ENCODE data around the gene ADRA2C. TPM values are rescaled to one million over a fixed set of nuclear protein-coding genes. Genes with fewer than 3 reads are reported as not detected.

The ADRA2C gene
- total RNA-seq, 1 experiment from 2014 or later: 8.6 TPM

- H4K20me1 ChIP-seq (ENCODE audit: control insufficient read depth, insufficient read depth, insufficient read length): no peaks in the 10 kb centered on the region
- Mint-ChIP-seq H3K27ac (no peak overlapping the region), H3K4me1 (peaks cover 26 to 41% of the 10 kb centered on the region in 2 experiments), H3K36me3 (ENCODE audit: insufficient read depth in 1 of 3, low read depth in 3 of 3) (peaks cover 0 to 6% (median 6%) of the 10 kb centered on the region in 3 experiments; a peak in 4 of 7 replicates), H3K9me3 (peaks cover 6% of the 10 kb centered on the region in 2 experiments), H3K27me3 (ENCODE audit: low read depth) (peaks cover 69% of the 10 kb centered on the region), H3K4me3 (no peak overlapping the region)
- H3K27ac ChIP-seq (ENCODE audit: insufficient read length, low read depth, low read length): no peak overlapping the region
- WGBS (ENCODE audit: extremely low coverage, insufficient read length, low lambda C conversion rate): no CpG with 5 or more reads among the region's 16 CpGs
- H4K8ac ChIP-seq (replicated peaks; ENCODE audit: insufficient read length, low read depth, low read length): no peak overlapping the region
- no peak overlapping the region for H2AFZ ChIP-seq (ENCODE audit: low read length)
- no peak overlapping the region for H3K9ac ChIP-seq (ENCODE audit: extremely low read depth, insufficient read length, low read length)
- H3K18ac ChIP-seq (ENCODE audit: insufficient read length, low read depth, low read length): no peak overlapping the region
- peaks cover 3% of the 10 kb centered on the region for H3K23me2 ChIP-seq (ENCODE audit: insufficient read length, low read depth, low read length, poor library complexity, severe bottlenecking)
- no peak overlapping the region for H3K56ac ChIP-seq (ENCODE audit: insufficient read length, low read depth, low read length)
- H2BK120ac ChIP-seq (ENCODE audit: low read depth, low read length, poor library complexity, severe bottlenecking): no peak overlapping the region
- no peak overlapping the region for H3T11ph ChIP-seq (ENCODE audit: low read length)
- H3K4me1 ChIP-seq (ENCODE audit: insufficient read depth, low read length): no peaks in the 10 kb centered on the region
- no peaks in the 10 kb centered on the region for H3K27me3 ChIP-seq (ENCODE audit: insufficient read depth, low read length)
- no peak overlapping the region for H3K4me2 ChIP-seq (ENCODE audit: insufficient read depth, insufficient read length, low read length)
- no peak overlapping the region for H2AK5ac ChIP-seq (ENCODE audit: insufficient read length, low read length)
- H2BK15ac ChIP-seq (ENCODE audit: low read depth, low read length): no peak overlapping the region
- no peak overlapping the region for H3K4ac ChIP-seq (ENCODE audit: low read depth, low read length)
- DNase-seq: peak; percentile 85
- H4K5ac ChIP-seq (ENCODE audit: insufficient read length, low read depth, low read length): no peak overlapping the region
- H3K79me2 ChIP-seq (ENCODE audit: insufficient read depth, low read length): no peaks in the 10 kb centered on the region
- no peaks in the 10 kb centered on the region for H3K79me1 ChIP-seq (ENCODE audit: insufficient read depth, low read depth, low read length, poor library complexity, severe bottlenecking)
- no peak overlapping the region for H2BK20ac ChIP-seq (ENCODE audit: low read depth, low read length, poor library complexity, severe bottlenecking)
- no peak overlapping the region for H3K14ac ChIP-seq (ENCODE audit: insufficient read depth, low read length)
- H3K9me3 ChIP-seq (ENCODE audit: control insufficient read depth, low read depth, low read length): no peaks in the 10 kb centered on the region
- H3K23ac ChIP-seq (ENCODE audit: insufficient read length, low read depth, low read length): no peak overlapping the region
- no peak overlapping the region for H2BK5ac ChIP-seq (ENCODE audit: insufficient read length, low read length)
- peak; percentile 76 for TF ChIP-seq CTCF (conservative IDR thresholded peaks at IDR 0.05)
- H2BK12ac ChIP-seq (ENCODE audit: insufficient read length, low read depth, low read length): no peak overlapping the region
- H4K91ac ChIP-seq (ENCODE audit: insufficient read length, low read depth, low read length): no peak overlapping the region
These were observed 18.6 kb upstream of the ADRA2C start for GRCh38 chr4:3747581-3747904.

Measured in H9 (cell line).